HepG2 (cell line): ENCODE results near the gene PIK3R3. TPM values are rescaled to one million over a fixed set of nuclear protein-coding genes. Genes with fewer than 3 reads are reported as not detected.

Experiments used
- ATAC-seq: fragments of 200-7000 bp; cut with Tn5 transposase; 3 replicates; pipeline ENCODE4 v1.9.1; 2020; ENCODE audit warnings: mild to moderate bottlenecking, moderate library complexity
- BruUV-seq: library from RNA; stranded (reverse); fragments of 400-500 nt; replicated peaks from 2 replicates; lab custom pipeline; 2021; lab: Mats Ljungman, UMichigan
- CTCF ChIA-PET: fragments of 300-600 bp; formaldehyde crosslinking; extraction: SDS; loops from one replicate; lab custom pipeline; 2021; ENCODE audit warnings: low total read pairs, inconsistent platforms, low intra/inter-chr PET ratio; lab: Yijun Ruan, JAX
- POLR2A ChIA-PET: fragments of 350-600 bp; sonication (Branson Sonifier 250); formaldehyde crosslinking; loops from one replicate; lab custom pipeline; 2020; ENCODE audit warnings: antibody characterized with exemption, inconsistent platforms; lab: Yijun Ruan, JAX
- DNase-seq: peaks from one replicate; pipeline ENCODE4 v3.0.0-alpha.2; 2015; ENCODE audit warnings: low spot score
- FAIRE-seq: peaks from 3 replicates; lab custom pipeline; 2011; peaks lifted over from hg19 to GRCh38; lab: Jason Lieb, UNC
- H2AFZ ChIP-seq: one replicate; pipeline ENCODE4 v1.6.1; 2011; ENCODE audit warnings: low read length, inconsistent platforms
- H3K27ac ChIP-seq: fragments of 300-600 bp; 3 replicates; pipeline ENCODE4 v1.8.0; 2011; ENCODE audit warnings: mixed run types, mild to moderate bottlenecking, mixed read lengths, low read length, inconsistent platforms; ENCODE audit not compliant: insufficient read depth; ENCODE audit errors: extremely low read length
- H3K27me3 ChIP-seq, 2 experiments: fragments of 200-600 bp in 1 of 2; 2 replicates in 1 of 2; 3 replicates in 1 of 2; pipeline versions ENCODE4 v1.6.0 to v1.8.0; 2011; ENCODE audit warnings: low read length in 2 of 2, mild to moderate bottlenecking in 2 of 2, moderate library complexity in 2 of 2, inconsistent platforms in 1 of 2; ENCODE audit not compliant: insufficient read depth in 2 of 2, control insufficient read depth in 1 of 2
- H3K36me3 ChIP-seq, 2 experiments: fragments of 200-600 bp in 1 of 2; replicated peaks in 1 of 2; 2 replicates in 1 of 2; 3 replicates in 1 of 2; pipeline versions ENCODE4 v1.5.1 to v1.8.0; 2011; ENCODE audit warnings: low read length in 2 of 2, inconsistent platforms in 1 of 2; ENCODE audit not compliant: insufficient read depth in 2 of 2, control insufficient read depth in 1 of 2
- H3K4me1 ChIP-seq: 2 replicates; pipeline ENCODE4 v1.5.1; 2012; ENCODE audit warnings: low read length, inconsistent platforms; ENCODE audit not compliant: insufficient read depth
- H3K4me2 ChIP-seq: 2 replicates; pipeline ENCODE4 v1.6.0; 2011; ENCODE audit warnings: low read depth, low read length, inconsistent platforms
- H3K4me3 ChIP-seq, 3 experiments: fragments of 200-600 bp in 1 of 3; sonication (generic), shearing (Covaris generic) in 1 of 3; replicated peaks in 1 of 3; 2 replicates each; pipeline ENCODE4 v1.5.1; 2011 to 2016; ENCODE audit warnings: low read length in 3 of 3, inconsistent platforms in 2 of 3, low read depth in 2 of 3, mild to moderate bottlenecking in 2 of 3, control low read depth in 1 of 3, mixed read lengths in 1 of 3; ENCODE audit not compliant: insufficient read depth in 1 of 3
- H3K79me2 ChIP-seq: one replicate; pipeline ENCODE4 v1.6.1; 2011; ENCODE audit warnings: low read length, inconsistent platforms; ENCODE audit not compliant: insufficient read depth
- H3K9ac ChIP-seq: 2 replicates; pipeline ENCODE4 v1.6.0; 2011; ENCODE audit warnings: mild to moderate bottlenecking, low read depth, low read length, inconsistent platforms; ENCODE audit not compliant: insufficient read depth
- H3K9me3 ChIP-seq: 2 replicates; pipeline ENCODE4 v1.5.1; 2012; ENCODE audit warnings: mild to moderate bottlenecking, low read length
- H4K20me1 ChIP-seq: 2 replicates; pipeline ENCODE4 v1.6.0; 2011; ENCODE audit warnings: inconsistent platforms, mild to moderate bottlenecking, low read length, moderate library complexity; ENCODE audit not compliant: insufficient read depth
- CBX2 ChIP-seq, 2 experiments: fragments of 200-600 bp in 1 of 2; sonication (generic); formaldehyde crosslinking in 1 of 2; IDR thresholded peaks; 2 replicates each; pipeline versions ENCODE4 v1.7.0 to v1.8.1; 2018 to 2022; ENCODE audit warnings: low read depth in 2 of 2, low read length in 1 of 2, mild to moderate bottlenecking in 1 of 2, missing genetic modification reagents in 1 of 2
- EZH2 ChIP-seq: conservative IDR thresholded peaks from 2 replicates; pipeline ENCODE4 v1.6.1; 2012; ENCODE audit warnings: mild to moderate bottlenecking, low read depth, low read length, moderate library complexity
- KDM2A ChIP-seq: sonication (generic); formaldehyde crosslinking; IDR thresholded peaks from 2 replicates; pipeline ENCODE4 v1.4.0; 2020; ENCODE audit warnings: low read depth, missing genetic modification reagents, borderline replicate concordance
- PRMT3 ChIP-seq: sonication (generic); formaldehyde crosslinking; IDR thresholded peaks from 2 replicates; pipeline ENCODE4 v1.8.1; 2022; ENCODE audit warnings: low read depth, mild to moderate bottlenecking, moderate library complexity, missing genetic modification reagents, borderline replicate concordance
- TCF12 ChIP-seq, 2 experiments: fragments of 450-650 bp in 1 of 2; sonication (generic) in 1 of 2; formaldehyde crosslinking in 1 of 2; IDR thresholded peaks; 2 replicates each; pipeline versions ENCODE4 v1.6.1 to v1.8.0; 2017 to 2022; ENCODE audit warnings: antibody characterized with exemption in 1 of 2, mild to moderate bottlenecking in 1 of 2, missing genetic modification reagents in 1 of 2, moderate library complexity in 1 of 2
- WIZ ChIP-seq: sonication (generic); formaldehyde crosslinking; IDR thresholded peaks from 2 replicates; pipeline ENCODE4 v1.5.1; 2020; ENCODE audit warnings: mild to moderate bottlenecking, missing genetic modification reagents
- ZFP36L2 ChIP-seq: sonication (generic); formaldehyde crosslinking; IDR thresholded peaks from 2 replicates; pipeline ENCODE4 v1.4.0; 2020; ENCODE audit warnings: missing genetic modification reagents
- ZNF484 ChIP-seq: sonication (generic); formaldehyde crosslinking; IDR thresholded peaks from 2 replicates; pipeline ENCODE4 v1.5.1; 2020; ENCODE audit warnings: mild to moderate bottlenecking, low read depth, missing genetic modification reagents, borderline replicate concordance
- ZNF776 ChIP-seq: sonication (generic); formaldehyde crosslinking; IDR thresholded peaks from 2 replicates; pipeline ENCODE4 v1.4.0; 2020; ENCODE audit warnings: mild to moderate bottlenecking, missing genetic modification reagents
- ZNF781 ChIP-seq: sonication (generic); formaldehyde crosslinking; IDR thresholded peaks from 2 replicates; pipeline ENCODE4 v1.5.1; 2020; ENCODE audit warnings: borderline replicate concordance, mild to moderate bottlenecking, missing genetic modification reagents; ENCODE audit errors: not compliant biosample characterization
- ZNF841 ChIP-seq: sonication (generic); formaldehyde crosslinking; IDR thresholded peaks from 2 replicates; pipeline ENCODE4 v1.8.1; 2023; ENCODE audit warnings: missing genetic modification reagents, borderline replicate concordance
- ZSCAN31 ChIP-seq: sonication (generic); formaldehyde crosslinking; IDR thresholded peaks from 2 replicates; pipeline ENCODE4 v1.5.0; 2020; ENCODE audit warnings: low read depth, mild to moderate bottlenecking, missing genetic modification reagents
- WGBS: methylation state at CpG from one replicate; pipeline ENCODE4 v1.1.6; 2017; ENCODE audit warnings: low lambda C conversion rate; 5-methylcytosine and 5-hydroxymethylcytosine counted together
- in situ Hi-C: cut with HindIII; loops from 2 replicates; pipeline ENCODE4 v1.10.0; 2017; ENCODE audit warnings: low pct_unique_long_range_greater_than_20kb; ENCODE audit not compliant: extremely low pct_ligation_motif_present
- intact Hi-C: fragments of 100-400 bp; cut with micrococcal nuclease; formaldehyde crosslinking; loops from one replicate; pipeline ENCODE4 v1.10.0; 2022; ENCODE audit not compliant: unreplicated experiment
- polyA plus RNA-seq, 8 experiments: library from polyadenylated mRNA; depleted of rRNA in 3 of 8; stranded (reverse) in 7 of 8; unstranded in 1 of 8; fragments of >200 nt; fragmentation: Illumina TruSeq in 4 of 8; extraction: Trizol in 4 of 8; gene quantifications; 2 replicates each; pipeline versions ENCODE4 v1.2.1 to v1.2.3, GENCODE V29; 2011 to 2016; ENCODE audit warnings: low read depth in 4 of 8, missing spikeins in 1 of 8, mixed read lengths in 1 of 8; ENCODE audit not compliant: insufficient read depth in 1 of 8
- total RNA-seq, 5 experiments: library from RNA; depleted of rRNA; stranded (reverse); fragments of >200 nt; fragmentation: Illumina TruSeq; extraction: Trizol; gene quantifications; 2 replicates each; pipeline ENCODE4 v1.2.3, GENCODE V29; 2016; ENCODE audit warnings: low read depth in 1 of 5
- TF ChIP-seq, protein P1 (sequence below): sonication (generic); formaldehyde crosslinking; IDR thresholded peaks from 2 replicates; pipeline ENCODE4 v1.5.0; 2020; ENCODE audit warnings: missing genetic modification reagents
- TF ChIP-seq, protein P2 (sequence below): fragments of 450-650 bp; IDR thresholded peaks from 2 replicates; pipeline ENCODE4 v1.6.1; 2017
- TF ChIP-seq, protein P3 (sequence below): sonication (generic); formaldehyde crosslinking; IDR thresholded peaks from 2 replicates; pipeline ENCODE4 v1.5.0; 2020; ENCODE audit warnings: missing genetic modification reagents

The PIK3R3 gene
- total and polyA plus RNA-seq, 2 of the 13 experiments (the other 11 are each of a cell fraction or from before 2014, with no cell fraction given) = 0.37 to 6.9 TPM

DNA sequence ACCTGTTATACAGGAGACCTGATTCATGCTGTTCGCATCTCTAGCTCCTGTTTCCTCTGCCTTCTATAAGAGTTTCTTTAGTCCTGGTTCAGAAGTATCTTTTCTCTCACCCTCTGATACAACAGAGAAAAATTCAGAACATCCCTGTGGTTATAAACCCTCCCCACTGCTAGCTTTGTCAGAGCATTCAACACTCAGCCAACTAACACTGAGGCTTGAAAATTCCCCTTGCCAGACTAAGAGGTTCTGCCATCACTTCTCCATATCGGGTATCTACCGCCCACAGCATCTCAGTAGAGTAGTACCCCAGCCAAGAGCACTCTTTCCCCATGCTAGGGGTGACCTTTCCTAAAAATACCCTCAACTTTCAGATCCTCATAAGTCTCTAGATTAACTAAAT, 19.6 kb upstream of the PIK3R3 start:
- H2AFZ ChIP-seq = no peak overlapping the region
- in situ Hi-C loops (no loop called here), intact Hi-C loops (no loop called here)
- POLR2A ChIA-PET = no interaction called here
- TF ChIP-seq ZFP36L2 (CRISPR knock-in tag) (no peak), KDM2A (no peak), WIZ (CRISPR knock-in tag) (no peak), ZNF776 (no peak), TCF12 (IDR thresholded peaks at IDR 0.05) (no peak), TCF12 (CRISPR knock-in tag; IDR thresholded peaks at IDR 0.05) (no peak), PRMT3 (no peak), ZNF841 (CRISPR knock-in tag) (no peak), ZSCAN31 (CRISPR knock-in tag) (no peak), ZNF781 (no peak), ZNF484 (no peak), CBX2 (IDR thresholded peaks at IDR 0.05; ENCODE audit: low read depth, low read length) (no peak), CBX2 (CRISPR knock-in tag; IDR thresholded peaks at IDR 0.05; ENCODE audit: low read depth) (no peak), EZH2 (no peak)
- TF ChIP-seq, protein P1, sequence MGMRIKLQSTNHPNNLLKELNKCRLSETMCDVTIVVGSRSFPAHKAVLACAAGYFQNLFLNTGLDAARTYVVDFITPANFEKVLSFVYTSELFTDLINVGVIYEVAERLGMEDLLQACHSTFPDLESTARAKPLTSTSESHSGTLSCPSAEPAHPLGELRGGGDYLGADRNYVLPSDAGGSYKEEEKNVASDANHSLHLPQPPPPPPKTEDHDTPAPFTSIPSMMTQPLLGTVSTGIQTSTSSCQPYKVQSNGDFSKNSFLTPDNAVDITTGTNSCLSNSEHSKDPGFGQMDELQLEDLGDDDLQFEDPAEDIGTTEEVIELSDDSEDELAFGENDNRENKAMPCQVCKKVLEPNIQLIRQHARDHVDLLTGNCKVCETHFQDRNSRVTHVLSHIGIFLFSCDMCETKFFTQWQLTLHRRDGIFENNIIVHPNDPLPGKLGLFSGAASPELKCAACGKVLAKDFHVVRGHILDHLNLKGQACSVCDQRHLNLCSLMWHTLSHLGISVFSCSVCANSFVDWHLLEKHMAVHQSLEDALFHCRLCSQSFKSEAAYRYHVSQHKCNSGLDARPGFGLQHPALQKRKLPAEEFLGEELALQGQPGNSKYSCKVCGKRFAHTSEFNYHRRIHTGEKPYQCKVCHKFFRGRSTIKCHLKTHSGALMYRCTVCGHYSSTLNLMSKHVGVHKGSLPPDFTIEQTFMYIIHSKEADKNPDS (CRISPR knock-in tag) = no peak
- TF ChIP-seq, protein P2, sequence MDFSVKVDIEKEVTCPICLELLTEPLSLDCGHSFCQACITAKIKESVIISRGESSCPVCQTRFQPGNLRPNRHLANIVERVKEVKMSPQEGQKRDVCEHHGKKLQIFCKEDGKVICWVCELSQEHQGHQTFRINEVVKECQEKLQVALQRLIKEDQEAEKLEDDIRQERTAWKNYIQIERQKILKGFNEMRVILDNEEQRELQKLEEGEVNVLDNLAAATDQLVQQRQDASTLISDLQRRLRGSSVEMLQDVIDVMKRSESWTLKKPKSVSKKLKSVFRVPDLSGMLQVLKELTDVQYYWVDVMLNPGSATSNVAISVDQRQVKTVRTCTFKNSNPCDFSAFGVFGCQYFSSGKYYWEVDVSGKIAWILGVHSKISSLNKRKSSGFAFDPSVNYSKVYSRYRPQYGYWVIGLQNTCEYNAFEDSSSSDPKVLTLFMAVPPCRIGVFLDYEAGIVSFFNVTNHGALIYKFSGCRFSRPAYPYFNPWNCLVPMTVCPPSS = no peak
- TF ChIP-seq, protein P3, sequence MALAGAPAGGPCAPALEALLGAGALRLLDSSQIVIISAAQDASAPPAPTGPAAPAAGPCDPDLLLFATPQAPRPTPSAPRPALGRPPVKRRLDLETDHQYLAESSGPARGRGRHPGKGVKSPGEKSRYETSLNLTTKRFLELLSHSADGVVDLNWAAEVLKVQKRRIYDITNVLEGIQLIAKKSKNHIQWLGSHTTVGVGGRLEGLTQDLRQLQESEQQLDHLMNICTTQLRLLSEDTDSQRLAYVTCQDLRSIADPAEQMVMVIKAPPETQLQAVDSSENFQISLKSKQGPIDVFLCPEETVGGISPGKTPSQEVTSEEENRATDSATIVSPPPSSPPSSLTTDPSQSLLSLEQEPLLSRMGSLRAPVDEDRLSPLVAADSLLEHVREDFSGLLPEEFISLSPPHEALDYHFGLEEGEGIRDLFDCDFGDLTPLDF (CRISPR knock-in tag) = no peak
- ATAC-seq (no peak), DNase-seq (no peak), FAIRE-seq (no peak)
- H3K27ac ChIP-seq = no peak overlapping the region
- H3K4me1 ChIP-seq = peaks cover 18% of the 10 kb centered on the region
- no TSS peak for BruUV-seq
- no peak overlapping the region for H3K4me3 ChIP-seq
- H3K9me3 ChIP-seq = no peaks in the 10 kb centered on the region
- no peaks in the 10 kb centered on the region for H3K79me2 ChIP-seq
- no peak overlapping the region for H3K9ac ChIP-seq
- no peaks in the 10 kb centered on the region for H4K20me1 ChIP-seq
- CTCF ChIA-PET = no interaction called here
- no peaks in the 10 kb centered on the region; a peak in 1 of 5 replicates for H3K36me3 ChIP-seq
- 65% methylated on average over 3 of the region's 3 CpGs for WGBS
- H3K4me2 ChIP-seq = no peak overlapping the region
- H3K27me3 ChIP-seq = no peaks in the 10 kb centered on the region
